GM12891 (cell line): ENCODE measurements around the gene HMGCS1. TPM values are rescaled to one million over a fixed set of nuclear protein-coding genes. Genes with fewer than 3 reads are reported as not detected.

Experiments used
- DNase-seq: peaks from one replicate; pipeline ENCODE4 v3.0.0; 2011; ENCODE audit warnings: low spot score; ENCODE audit not compliant: insufficient read length
- FAIRE-seq: peaks from 2 replicates; lab custom pipeline; 2011; peaks lifted over from hg19 to GRCh38; lab: Jason Lieb, UNC
- PAX5 ChIP-seq: IDR thresholded peaks from 2 replicates; pipeline ENCODE4 v1.6.1; 2011; ENCODE audit warnings: low read length, moderate library complexity, mild to moderate bottlenecking; ENCODE audit not compliant: insufficient read depth, severe bottlenecking
- POLR2A ChIP-seq: IDR thresholded peaks from 2 replicates; pipeline ENCODE4 v1.6.1; 2011; ENCODE audit warnings: low read depth, low read length, control low read depth
- POLR2AphosphoS5 ChIP-seq: IDR thresholded peaks from 2 replicates; pipeline ENCODE4 v1.6.1; 2011; ENCODE audit warnings: low read depth, low read length, control low read depth
- POU2F2 ChIP-seq: IDR thresholded peaks from 2 replicates; pipeline ENCODE4 v1.6.1; 2011; ENCODE audit warnings: low read depth, mild to moderate bottlenecking, control low read depth, low read length, moderate library complexity
- SPI1 ChIP-seq: IDR thresholded peaks from 2 replicates; pipeline ENCODE4 v1.6.1; 2011; ENCODE audit warnings: low read depth, low read length, control low read depth
- TAF1 ChIP-seq: IDR thresholded peaks from 2 replicates; pipeline ENCODE4 v1.6.1; 2011; ENCODE audit warnings: low read depth, low read length, control low read depth
- polyA plus RNA-seq: library from polyadenylated mRNA; unstranded; fragments of >200 nt; gene quantifications from one replicate; pipeline ENCODE4 v1.2.1, GENCODE V29; 2012; ENCODE audit warnings: low read depth, missing spikeins, inconsistent platforms; ENCODE audit not compliant: missing spikeins

HMGCS1 gene
- 28.1 TPM for polyA plus RNA-seq

GRCh38 chr5:43313035-43313853 lies at the start of gene HMGCS1:
Gene HMGCS1, minus strand, starts transcription at chr5:43313412. Its CDS starts 14,447 bp downstream, at chr5:43298965.
- TF ChIP-seq SPI1 (peak; percentile 58), POU2F2 (no peak), POLR2AphosphoS5 (peak; percentile 94), PAX5 (peak; percentile 95), TAF1 (peak; percentile 72; the same call in 1 of the 2 replicates), POLR2A (peak; percentile 94)
- FAIRE-seq, result peak; percentile 98
- DNase-seq, result peak; percentile 83

- DNase-seq (no peak), FAIRE-seq (no peak)
These were observed 45.5 kb upstream of the HMGCS1 start for GRCh38 chr5:43358726-43359125.

GRCh38 chr5:43358301-43358700 lies 45.1 kb upstream of the HMGCS1 start:
- no peak for FAIRE-seq
- TF ChIP-seq PAX5 (no peak), POLR2AphosphoS5 (no peak), POU2F2 (no peak)
- no peak for DNase-seq

More at GRCh38 chr5:43358726-43359125, 45.5 kb upstream of the HMGCS1 start:
- TF ChIP-seq PAX5 (no peak), POLR2AphosphoS5 (no peak), POLR2A (no peak), SPI1 (no peak), TAF1 (no peak), POU2F2 (no peak)

GRCh38 chr5:43357878-43358281 lies 44.7 kb upstream of the HMGCS1 start:
- FAIRE-seq, result no peak
- DNase-seq, result no peak
- TF ChIP-seq PAX5, result no peak
- no peak for TF ChIP-seq TAF1
- TF ChIP-seq POLR2AphosphoS5, result no peak
- TF ChIP-seq POU2F2, result no peak
- TF ChIP-seq POLR2A, result no peak
- no peak for TF ChIP-seq SPI1

GRCh38 chr5:43357067-43357466 lies 43.9 kb upstream of the HMGCS1 start:
- FAIRE-seq (no peak), DNase-seq (no peak)
- TF ChIP-seq PAX5 (no peak), POLR2AphosphoS5 (no peak), SPI1 (no peak), POLR2A (no peak), POU2F2 (no peak), TAF1 (no peak)

- TF ChIP-seq POLR2A, result no peak
- TF ChIP-seq PAX5, result no peak
- TF ChIP-seq POLR2AphosphoS5, result no peak
- TF ChIP-seq SPI1, result no peak
- no peak for TF ChIP-seq TAF1
- TF ChIP-seq POU2F2, result no peak
- DNase-seq, result no peak
- FAIRE-seq, result no peak
These were observed 41.6 kb upstream of the HMGCS1 start for GRCh38 chr5:43354774-43355173.

- FAIRE-seq, result no peak
These were observed 40.5 kb upstream of the HMGCS1 start for GRCh38 chr5:43353668-43354067.

GRCh38 chr5:43352915-43353314 lies 39.7 kb upstream of the HMGCS1 start:
- DNase-seq, result no peak
- FAIRE-seq, result no peak
- no peak for TF ChIP-seq POU2F2
- no peak for TF ChIP-seq POLR2AphosphoS5
- TF ChIP-seq TAF1, result no peak
- TF ChIP-seq POLR2A, result no peak
- TF ChIP-seq PAX5, result no peak
- TF ChIP-seq SPI1, result no peak

More at GRCh38 chr5:43353668-43354067, 40.5 kb upstream of the HMGCS1 start:
- no peak for DNase-seq
- TF ChIP-seq POU2F2, result no peak
- no peak for TF ChIP-seq SPI1
- TF ChIP-seq TAF1, result no peak
- no peak for TF ChIP-seq POLR2A

- TF ChIP-seq POLR2A (no peak), POLR2AphosphoS5 (no peak), PAX5 (no peak), POU2F2 (no peak), SPI1 (no peak), TAF1 (no peak)
- no peak for FAIRE-seq
- no peak for DNase-seq
These were observed 38.9 kb upstream of the HMGCS1 start for GRCh38 chr5:43352131-43352530.

- no peak for FAIRE-seq
- TF ChIP-seq SPI1 (no peak), POU2F2 (no peak), POLR2A (no peak), POLR2AphosphoS5 (no peak), TAF1 (no peak), PAX5 (no peak)
These were observed 35.7 kb upstream of the HMGCS1 start for GRCh38 chr5:43348861-43349363.

More at GRCh38 chr5:43348861-43349363, 35.7 kb upstream of the HMGCS1 start:
- no peak for DNase-seq
